AG09319 (cell line): ENCODE data around the gene C1orf53.
A peak's percentile ranks its signal among the peaks of the same experiment; 100 is the strongest.
"Not testable (repeated sequence)": the region's sequence is repeated elsewhere in the genome, so short reads cannot be mapped to it uniquely, and the experiment has no call there.

Source experiments
- DNase-seq: peaks from one replicate; pipeline ENCODE4 v3.0.0-alpha.2; 2010; ENCODE audit warnings: low read depth; ENCODE audit errors: extremely low read depth
- CTCF ChIP-seq: IDR thresholded peaks from 2 replicates; pipeline ENCODE4 v1.5.1; 2011; ENCODE audit warnings: low read depth, mild to moderate bottlenecking, inconsistent platforms, low read length, moderate library complexity

The C1orf53 gene

DNA sequence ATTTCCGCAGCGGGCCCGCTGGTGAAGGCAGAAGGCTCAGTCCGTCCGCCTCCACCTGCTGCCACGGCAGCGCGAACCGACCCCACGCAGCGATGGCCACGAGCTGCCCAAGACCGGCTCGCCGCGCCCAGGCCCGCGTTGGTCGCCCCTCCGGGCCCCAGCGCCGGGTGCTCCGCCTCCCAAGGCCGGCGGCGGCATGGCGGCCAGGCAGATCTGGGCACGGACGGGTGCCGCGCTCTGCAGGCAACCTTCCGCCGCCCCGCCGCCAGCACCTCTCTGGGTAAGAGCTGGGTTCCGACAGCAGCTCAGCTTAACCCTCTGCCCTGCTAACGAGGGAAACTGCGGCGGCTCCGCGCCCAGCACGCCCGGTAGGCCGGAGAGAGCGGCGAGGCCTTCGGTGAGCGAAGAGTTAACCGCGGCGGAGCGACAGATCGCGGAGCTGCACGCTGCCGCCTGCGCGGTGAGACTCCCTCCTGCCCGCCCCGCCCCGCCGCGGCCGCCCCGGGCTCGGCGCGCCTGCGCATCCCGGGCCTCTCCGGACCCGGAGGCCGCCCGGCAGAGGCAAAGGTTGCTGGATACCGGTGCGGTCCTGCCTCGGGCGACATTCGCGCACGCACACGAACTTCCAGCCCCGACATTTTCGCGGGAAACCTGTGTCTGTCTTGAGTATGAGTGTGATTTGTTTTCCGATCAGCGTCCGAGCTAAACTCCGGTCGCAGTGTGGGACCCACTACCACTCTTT is at the start of gene C1orf53:
Gene C1orf53, plus strand, starts transcription at position 177 of the 742 bp plus-strand sequence. Its CDS starts 20 bp downstream, at position 197.
- TF ChIP-seq CTCF, result no peak
- DNase-seq, result peak; percentile 63

- not testable (repeated sequence) for DNase-seq
These were observed 46.7 kb upstream of the C1orf53 start for GRCh38 chr1:197855751-197856150.

DNA sequence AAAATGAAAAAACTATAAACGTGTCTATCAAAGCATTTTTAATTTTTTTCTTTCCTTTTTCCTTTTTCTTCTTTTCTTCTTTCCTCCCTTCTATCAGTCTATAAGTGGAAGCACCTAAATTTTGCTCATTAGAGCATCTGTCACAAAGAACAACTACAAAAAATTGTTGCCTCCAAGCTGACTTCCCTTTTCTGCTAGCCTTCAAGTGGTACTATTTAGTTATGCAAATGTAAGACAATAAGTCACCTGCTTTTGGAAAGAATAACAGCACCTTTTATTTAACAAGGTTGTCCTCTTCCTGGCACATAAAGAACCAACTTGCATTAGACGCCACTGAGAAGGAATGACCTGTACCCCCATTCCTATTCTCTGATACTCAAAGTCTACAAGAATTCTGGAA is 45.0 kb upstream of the C1orf53 start:
- no peak for TF ChIP-seq CTCF
- no peak for DNase-seq

DNA sequence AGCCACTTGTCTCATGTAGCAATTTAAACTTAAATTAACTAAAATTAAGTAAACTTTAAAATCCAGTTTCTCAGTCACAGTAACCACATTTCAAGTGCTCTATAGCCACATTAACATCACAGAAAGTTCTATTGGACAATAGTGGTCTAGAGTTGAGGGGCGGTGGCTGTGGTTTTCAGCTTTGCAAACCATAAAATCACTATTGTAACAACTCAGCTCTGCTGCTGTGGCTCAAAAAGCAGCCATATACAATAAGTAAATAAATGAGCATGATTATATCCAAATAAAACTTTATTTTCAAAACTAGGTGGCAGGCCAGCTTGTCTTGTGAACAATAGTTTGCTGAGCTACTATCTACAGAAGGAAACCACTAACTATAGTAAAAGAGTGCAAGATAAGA is 43.4 kb upstream of the C1orf53 start:
- DNase-seq, result no peak
- no peak for TF ChIP-seq CTCF

DNA sequence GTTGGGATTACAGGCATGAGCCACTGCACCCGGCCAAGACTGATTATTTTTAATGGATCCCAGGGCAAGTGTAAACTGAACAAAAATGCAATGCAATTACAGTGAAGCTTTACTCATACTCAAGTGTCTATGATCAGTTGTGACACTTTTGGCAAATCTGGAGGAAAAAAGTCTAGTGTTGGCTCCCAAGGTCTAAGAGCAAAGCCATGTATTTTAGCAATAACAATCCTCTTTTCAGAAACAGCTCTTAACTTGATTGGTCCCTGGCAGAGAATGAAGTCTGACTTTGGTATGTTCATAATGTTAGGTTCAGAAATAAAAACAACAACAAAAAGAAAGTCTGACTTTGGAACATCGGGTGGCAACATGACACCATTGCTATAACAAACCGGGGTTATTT is 40.2 kb upstream of the C1orf53 start:
- DNase-seq, result no peak
- no peak for TF ChIP-seq CTCF

DNA sequence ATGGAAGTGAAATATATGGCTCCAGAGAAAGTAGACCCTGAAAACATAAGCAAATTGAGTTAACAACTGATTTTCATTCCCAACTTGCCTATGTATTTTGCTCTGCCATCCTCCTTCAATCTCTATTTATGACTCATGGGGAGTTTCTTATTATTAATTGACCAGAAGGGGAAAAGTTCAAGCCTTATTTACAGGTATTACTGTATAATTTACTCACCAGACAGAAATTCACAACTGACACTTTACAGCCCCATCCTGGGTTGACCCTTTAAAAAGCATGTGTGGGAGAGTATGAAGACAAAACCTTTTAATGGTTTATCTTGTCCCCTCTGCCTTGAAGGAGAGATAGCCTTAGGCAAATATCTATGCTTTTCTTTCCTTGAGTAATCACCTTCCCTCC is 39.8 kb upstream of the C1orf53 start:
- no peak for DNase-seq

DNA sequence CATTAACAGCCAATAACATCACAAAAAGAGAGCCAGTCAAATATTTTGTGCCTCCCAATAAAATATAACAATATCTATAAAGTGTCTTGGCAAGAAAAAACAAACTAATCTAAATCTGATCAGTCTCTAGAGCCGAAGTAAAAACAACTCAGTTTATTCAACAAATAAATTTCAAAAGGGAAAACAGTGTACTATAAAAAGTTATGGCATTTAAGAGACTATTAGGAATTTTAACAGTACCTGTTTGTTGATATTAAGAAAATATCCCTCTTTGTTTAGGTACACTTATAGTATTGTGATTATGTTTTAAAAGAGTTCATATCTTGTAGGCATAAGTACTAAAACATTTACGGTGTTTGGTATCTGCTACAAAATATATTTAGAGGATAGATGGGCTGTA is 36.6 kb upstream of the C1orf53 start:
- no peak for TF ChIP-seq CTCF
- no peak for DNase-seq

More for the DNA sequence above, 39.8 kb upstream of the C1orf53 start:
- no peak for TF ChIP-seq CTCF
